SKM-1 (cell line): Measurements from ENCODE around the gene VGF.
"Not testable (repeated sequence)": the region's sequence is repeated elsewhere in the genome, so short reads cannot be mapped to it uniquely, and the experiment has no call there.

Experiments
- DNase-seq: peaks from one replicate; lab custom pipeline; 2025; ENCODE audit not compliant: unreplicated experiment; lab: John Stamatoyannopoulos, UW

Gene VGF

GRCh38 chr7:101140339-101140699 lies 25.1 kb downstream of the VGF start:
- DNase-seq = no peak

- peak; percentile 83 for DNase-seq
Measured at GRCh38 chr7:101138213-101138870, 27.0 kb downstream of the VGF start.

GRCh38 chr7:101137651-101138212 lies 27.6 kb downstream of the VGF start:
- DNase-seq = no peak

- DNase-seq = no peak
Measured at GRCh38 chr7:101134399-101134980, 30.9 kb downstream of the VGF start.

- no peak for DNase-seq
Measured at GRCh38 chr7:101133621-101134398, 31.6 kb downstream of the VGF start.

- not testable (repeated sequence) for DNase-seq
Measured at GRCh38 chr7:101132626-101133600, 32.5 kb downstream of the VGF start.

- DNase-seq = no peak
Measured at GRCh38 chr7:101129603-101130117, 35.7 kb downstream of the VGF start.

GRCh38 chr7:101128040-101128834 lies 37.1 kb downstream of the VGF start:
- DNase-seq = no peak

GRCh38 chr7:101127460-101128039 lies 37.8 kb downstream of the VGF start:
- DNase-seq = no peak

GRCh38 chr7:101126651-101127459 lies 38.5 kb downstream of the VGF start, which contains the start of gene SERPINE1:
Gene SERPINE1, plus strand, starts transcription at chr7:101127104. Its CDS starts 1,290 bp downstream, at chr7:101128394.
- no peak for DNase-seq

- DNase-seq = no peak
Measured at GRCh38 chr7:101125989-101126650, 39.2 kb downstream of the VGF start.

GRCh38 chr7:101124376-101125056 lies 40.9 kb downstream of the VGF start:
- DNase-seq = peak; percentile 19

- no peak for DNase-seq
Measured at GRCh38 chr7:101123703-101124068, 41.7 kb downstream of the VGF start.

GRCh38 chr7:101122933-101123702 lies 42.3 kb downstream of the VGF start:
- no peak for DNase-seq

GRCh38 chr7:101121991-101122932 lies 43.1 kb downstream of the VGF start:
- DNase-seq = no peak

- not testable (repeated sequence) for DNase-seq
Measured at GRCh38 chr7:101121631-101121990, 43.8 kb downstream of the VGF start.
